Activated naive CD4-positive, alpha-beta T cell treated with anti-CD3 and anti-CD28 coated beads, Interleukin-2, amount 10 ng/mL, durations not matched to agents 7 days and 5 days (primary cell): ENCODE data around the gene SRA1.
"Not testable (repeated sequence)": the region's sequence is repeated elsewhere in the genome, so short reads cannot be mapped to it uniquely, and the experiment has no call there.

ENCODE experiments used
- CTCF ChIA-PET: fragments of 350-600 bp; sonication (Branson Sonifier 250); formaldehyde crosslinking; loops from one replicate; lab custom pipeline; 2021; ENCODE audit warnings: antibody characterized with exemption; lab: Charles Lee
- DNase-seq: peaks from one replicate; pipeline ENCODE4 v3.0.0-alpha.2; 2020
- H3K27ac Mint-ChIP-seq: one replicate; pipeline ENCODE4 v1.8.0; 2021; ENCODE audit warnings: mild to moderate bottlenecking, moderate library complexity, mixed read lengths
- H3K27me3 Mint-ChIP-seq: one replicate; pipeline ENCODE4 v1.8.0; 2021; ENCODE audit warnings: mild to moderate bottlenecking, mixed read lengths
- H3K36me3 Mint-ChIP-seq: one replicate; pipeline ENCODE4 v1.8.0; 2021; ENCODE audit warnings: mixed read lengths
- H3K4me1 Mint-ChIP-seq: one replicate; pipeline ENCODE4 v1.8.0; 2021; ENCODE audit warnings: mixed read lengths
- H3K4me3 Mint-ChIP-seq: one replicate; pipeline ENCODE4 v1.8.0; 2021; ENCODE audit warnings: mild to moderate bottlenecking, moderate library complexity, mixed read lengths
- H3K9me3 Mint-ChIP-seq: one replicate; pipeline ENCODE4 v1.8.0; 2021; ENCODE audit warnings: mixed read lengths

The SRA1 gene

GRCh38 chr5:140557136-140557805 lies at the start of gene SRA1:
Gene SRA1 (minus strand): TSS chr5:140557473. CDS start chr5:140557452, 21 bp downstream.
- H3K9me3 Mint-ChIP-seq, result no peaks in the 10 kb centered on the region
- peak; percentile 92 for DNase-seq
- peak within 1 kb of the TSS; percentile 89 for H3K27ac Mint-ChIP-seq
- H3K27me3 Mint-ChIP-seq, result no peaks in the 10 kb centered on the region
- peaks cover 44% of the 10 kb centered on the region for H3K36me3 Mint-ChIP-seq
- peak within 1 kb of the TSS; percentile 81 for H3K4me3 Mint-ChIP-seq
- CTCF ChIA-PET, result interaction anchor here (0.6 to 1.4 kb wide), 4 partner anchors 9 to 184 kb away, joined by 3 to 4 read pairs (median 3); no protein-coding TSS in a partner anchor
- H3K4me1 Mint-ChIP-seq, result peaks cover 52% of the 10 kb centered on the region

GRCh38 chr5:140607031-140607430 lies 49.8 kb upstream of the SRA1 start:
- CTCF ChIA-PET, result no interaction called here
- Mint-ChIP-seq H3K27ac (no peak overlapping the region), H3K36me3 (no peaks in the 10 kb centered on the region), H3K4me1 (peaks cover 21% of the 10 kb centered on the region), H3K9me3 (no peaks in the 10 kb centered on the region), H3K27me3 (peaks cover 16% of the 10 kb centered on the region), H3K4me3 (no peak overlapping the region)
- no peak for DNase-seq

- CTCF ChIA-PET, result no interaction called here
- H3K36me3 Mint-ChIP-seq, result no peaks in the 10 kb centered on the region
- DNase-seq, result no peak
- peaks cover 11% of the 10 kb centered on the region for H3K4me1 Mint-ChIP-seq
- H3K27me3 Mint-ChIP-seq, result peaks cover 16% of the 10 kb centered on the region
- no peak overlapping the region for H3K27ac Mint-ChIP-seq
- H3K4me3 Mint-ChIP-seq, result no peak overlapping the region
- no peaks in the 10 kb centered on the region for H3K9me3 Mint-ChIP-seq
These were observed 48.6 kb upstream of the SRA1 start for GRCh38 chr5:140605879-140606278.

GRCh38 chr5:140603734-140604133 lies 46.5 kb upstream of the SRA1 start:
- CTCF ChIA-PET, result no interaction called here
- peaks cover 11% of the 10 kb centered on the region for H3K27me3 Mint-ChIP-seq
- H3K9me3 Mint-ChIP-seq, result no peaks in the 10 kb centered on the region
- peaks cover under 1% of the 10 kb centered on the region for H3K4me1 Mint-ChIP-seq
- no peaks in the 10 kb centered on the region for H3K36me3 Mint-ChIP-seq
- no peak overlapping the region for H3K4me3 Mint-ChIP-seq
- no peak overlapping the region for H3K27ac Mint-ChIP-seq
- no peak for DNase-seq

- H3K4me1 Mint-ChIP-seq, H3K9me3 Mint-ChIP-seq, DNase-seq, H3K4me3 Mint-ChIP-seq, CTCF ChIA-PET, H3K27ac Mint-ChIP-seq, H3K36me3 Mint-ChIP-seq: not testable (repeated sequence)
- H3K27me3 Mint-ChIP-seq, result peaks cover 13% of the 10 kb centered on the region
These were observed 46.1 kb upstream of the SRA1 start for GRCh38 chr5:140603446-140603698.

- CTCF ChIA-PET, result no interaction called here
- no peak for DNase-seq
- no peaks in the 10 kb centered on the region for H3K4me1 Mint-ChIP-seq
- no peaks in the 10 kb centered on the region for H3K36me3 Mint-ChIP-seq
- no peak overlapping the region for H3K4me3 Mint-ChIP-seq
- H3K9me3 Mint-ChIP-seq, result no peaks in the 10 kb centered on the region
- peaks cover 13% of the 10 kb centered on the region for H3K27me3 Mint-ChIP-seq
- no peak overlapping the region for H3K27ac Mint-ChIP-seq
These were observed 44.9 kb upstream of the SRA1 start for GRCh38 chr5:140602147-140602546.

GRCh38 chr5:140600096-140600495 lies 42.8 kb upstream of the SRA1 start:
- Mint-ChIP-seq H3K27me3 (peaks cover 13% of the 10 kb centered on the region), H3K27ac (no peak overlapping the region), H3K4me3 (no peak overlapping the region), H3K9me3 (no peaks in the 10 kb centered on the region), H3K36me3 (no peaks in the 10 kb centered on the region), H3K4me1 (no peaks in the 10 kb centered on the region)
- CTCF ChIA-PET, result no interaction called here
- no peak for DNase-seq

GRCh38 chr5:140598836-140599235 lies 41.6 kb upstream of the SRA1 start:
- CTCF ChIA-PET, result no interaction called here
- Mint-ChIP-seq H3K9me3 (no peaks in the 10 kb centered on the region), H3K4me3 (no peak overlapping the region), H3K27ac (no peak overlapping the region), H3K27me3 (peaks cover 13% of the 10 kb centered on the region), H3K36me3 (no peaks in the 10 kb centered on the region), H3K4me1 (no peaks in the 10 kb centered on the region)
- DNase-seq, result no peak

- DNase-seq, result no peak
- no peaks in the 10 kb centered on the region for H3K36me3 Mint-ChIP-seq
- H3K9me3 Mint-ChIP-seq, result no peaks in the 10 kb centered on the region
- CTCF ChIA-PET, result no interaction called here
- H3K27me3 Mint-ChIP-seq, result peaks cover 17% of the 10 kb centered on the region
- no peak overlapping the region for H3K27ac Mint-ChIP-seq
- no peaks in the 10 kb centered on the region for H3K4me1 Mint-ChIP-seq
- H3K4me3 Mint-ChIP-seq, result no peak overlapping the region
These were observed 39.1 kb upstream of the SRA1 start for GRCh38 chr5:140596321-140596741.

- Mint-ChIP-seq H3K9me3 (no peaks in the 10 kb centered on the region), H3K27me3 (peaks cover 21% of the 10 kb centered on the region), H3K4me1 (no peaks in the 10 kb centered on the region), H3K4me3 (no peak overlapping the region), H3K27ac (no peak overlapping the region), H3K36me3 (no peaks in the 10 kb centered on the region)
- DNase-seq, result no peak
- CTCF ChIA-PET, result no interaction called here
These were observed 38.4 kb upstream of the SRA1 start for GRCh38 chr5:140595538-140596300.

- CTCF ChIA-PET, result no interaction called here
- H3K36me3 Mint-ChIP-seq, result no peaks in the 10 kb centered on the region
- peaks cover 21% of the 10 kb centered on the region for H3K27me3 Mint-ChIP-seq
- H3K4me3 Mint-ChIP-seq, result no peak overlapping the region
- H3K4me1 Mint-ChIP-seq, result no peaks in the 10 kb centered on the region
- DNase-seq, result no peak
- no peak overlapping the region for H3K27ac Mint-ChIP-seq
- H3K9me3 Mint-ChIP-seq, result no peaks in the 10 kb centered on the region
These were observed 36.9 kb upstream of the SRA1 start for GRCh38 chr5:140594169-140594568.

- H3K4me3 Mint-ChIP-seq, DNase-seq, H3K36me3 Mint-ChIP-seq, H3K27ac Mint-ChIP-seq, H3K4me1 Mint-ChIP-seq, H3K9me3 Mint-ChIP-seq, CTCF ChIA-PET: not testable (repeated sequence)
- peaks cover 16% of the 10 kb centered on the region for H3K27me3 Mint-ChIP-seq
These were observed 35.8 kb upstream of the SRA1 start for GRCh38 chr5:140593070-140593469.

GRCh38 chr5:140591747-140592372 lies 34.6 kb upstream of the SRA1 start:
- no peak for DNase-seq
- Mint-ChIP-seq H3K4me3 (no peak overlapping the region), H3K27ac (no peak overlapping the region), H3K9me3 (no peaks in the 10 kb centered on the region), H3K36me3 (no peaks in the 10 kb centered on the region), H3K4me1 (no peaks in the 10 kb centered on the region), H3K27me3 (peaks cover 16% of the 10 kb centered on the region)
- CTCF ChIA-PET, result no interaction called here

- CTCF ChIA-PET, result no interaction called here
- no peak for DNase-seq
- H3K4me3 Mint-ChIP-seq, result no peak overlapping the region
- no peaks in the 10 kb centered on the region for H3K4me1 Mint-ChIP-seq
- H3K9me3 Mint-ChIP-seq, result no peaks in the 10 kb centered on the region
- no peak overlapping the region for H3K27ac Mint-ChIP-seq
- H3K36me3 Mint-ChIP-seq, result no peaks in the 10 kb centered on the region
- peaks cover 11% of the 10 kb centered on the region for H3K27me3 Mint-ChIP-seq
These were observed 33.6 kb upstream of the SRA1 start for GRCh38 chr5:140590861-140591260.
